ENCODE measurements around the gene SEPTIN8. TPM values are rescaled to one million over a fixed set of nuclear protein-coding genes. Genes with fewer than 3 reads are reported as not detected.

SEPTIN8 gene
- total and polyA plus RNA-seq, 2 donors (not counting 1 experiment from before 2014, with no cell fraction given), result 4.0 to 5.9 TPM

- Histone ChIP-seq H2AFZ (ENCODE audit: insufficient read depth, low read depth, low read length, poor library complexity, severe bottlenecking) (no peak overlapping the region), H3K27me3 (replicated peaks in 1 of 4; ENCODE audit: control extremely low read depth in 1 of 4, control insufficient read depth in 3 of 4, insufficient read depth in 4 of 4, low read length in 3 of 4) (peaks cover 0 to 32% (median 10%) of the 10 kb centered on the region in 4 experiments), H4K20me1 (ENCODE audit: control insufficient read depth, insufficient read depth, low read length, poor library complexity, severe bottlenecking) (no peaks in the 10 kb centered on the region), H3K9me3 (ENCODE audit: control extremely low read depth in 1 of 3, control insufficient read depth in 2 of 3, insufficient read depth in 1 of 3, low read length in 2 of 3) (peaks cover 0 to 6% (median 0%) of the 10 kb centered on the region in 3 donors), H3K36me3 (replicated peaks in 1 of 2; ENCODE audit: control extremely low read depth in 1 of 2, control insufficient read depth in 1 of 2, extremely low read depth in 1 of 2, insufficient read depth in 2 of 2, low read length in 1 of 2) (no peaks in the 10 kb centered on the region), H3K79me2 (ENCODE audit: control insufficient read depth, insufficient read depth, low read length) (no peaks in the 10 kb centered on the region), H3K4me3 (ENCODE audit: control extremely low read depth in 1 of 5, extremely low read depth in 1 of 5, insufficient read depth in 1 of 5, low read depth in 2 of 5, low read length in 4 of 5) (no peak overlapping the region), H3K4me1 (ENCODE audit: control insufficient read depth in 2 of 2, insufficient read depth in 2 of 2, low read length in 2 of 2) (peaks cover 4 to 6% of the 10 kb centered on the region in 2 donors), H3K4me2 (replicated peaks; ENCODE audit: low read depth, low read length, poor library complexity, severe bottlenecking) (no peak overlapping the region), H3K27ac (ENCODE audit: low read length in 2 of 2) (no peak overlapping the region), H3K9ac (ENCODE audit: low read length) (no peak overlapping the region)
- TF ChIP-seq EZH2 (IDR thresholded peaks at IDR 0.05; ENCODE audit: borderline replicate concordance, insufficient read depth, low read depth, low read length, poor library complexity, severe bottlenecking), result no peak
- TF ChIP-seq CTCF (IDR thresholded peaks at IDR 0.05), result no peak
- Mint-ChIP-seq H3K9me3 (ENCODE audit: insufficient read depth) (no peaks in the 10 kb centered on the region), H3K27ac (peak overlapping the region; percentile 10), H3K4me3 (peak overlapping the region; percentile 32), H3K27me3 (peaks cover 17% of the 10 kb centered on the region), H3K4me1 (peaks cover 14% of the 10 kb centered on the region)
- no CpG with 5 or more reads among the region's 2 CpGs for WGBS (ENCODE audit: insufficient coverage)
- intact Hi-C loops (cut with micrococcal nuclease), result no loop called here
- ATAC-seq (ENCODE audit: low read depth) (no peak), DNase-seq (no peak)
- ChIA-PET CTCF (interaction anchor here (1.3 kb wide), 1 partner anchor 70 kb away, joined by 4 read pairs; no protein-coding TSS in a partner anchor), POLR2A (no interaction called here)
These were observed 27.5 kb downstream of the SEPTIN8 start for GRCh38 chr5:132749506-132749905.

GRCh38 chr5:132748522-132749000, 28.5 kb downstream of the SEPTIN8 start:
- H3K27ac ChIP-seq (ENCODE audit: low read length in 2 of 2), result no peak overlapping the region
- no peaks in the 10 kb centered on the region for H4K20me1 ChIP-seq (ENCODE audit: control insufficient read depth, insufficient read depth, low read length, poor library complexity, severe bottlenecking)
- ATAC-seq (ENCODE audit: low read depth), result no peak
- peaks cover 14% of the 10 kb centered on the region for H3K4me1 Mint-ChIP-seq
- TF ChIP-seq CTCF (IDR thresholded peaks at IDR 0.05) (no peak), EZH2 (IDR thresholded peaks at IDR 0.05; ENCODE audit: borderline replicate concordance, insufficient read depth, low read depth, low read length, poor library complexity, severe bottlenecking) (no peak)
- H2AFZ ChIP-seq (ENCODE audit: insufficient read depth, low read depth, low read length, poor library complexity, severe bottlenecking), result no peak overlapping the region
- no peak overlapping the region for H3K4me2 ChIP-seq (replicated peaks; ENCODE audit: low read depth, low read length, poor library complexity, severe bottlenecking)
- POLR2A ChIA-PET, result no interaction called here
- H3K79me2 ChIP-seq (ENCODE audit: control insufficient read depth, insufficient read depth, low read length), result no peaks in the 10 kb centered on the region
- H3K4me3 ChIP-seq (ENCODE audit: control extremely low read depth in 1 of 5, extremely low read depth in 1 of 5, insufficient read depth in 1 of 5, low read depth in 2 of 5, low read length in 4 of 5), result no peak overlapping the region
- peaks cover 0 to 6% (median 0%) of the 10 kb centered on the region in 3 donors for H3K9me3 ChIP-seq (ENCODE audit: control extremely low read depth in 1 of 3, control insufficient read depth in 2 of 3, insufficient read depth in 1 of 3, low read length in 2 of 3)
- intact Hi-C loops (cut with micrococcal nuclease), result no loop called here
- H3K9me3 Mint-ChIP-seq (ENCODE audit: insufficient read depth), result no peaks in the 10 kb centered on the region
- peaks cover 4 to 6% of the 10 kb centered on the region in 2 donors for H3K4me1 ChIP-seq (ENCODE audit: control insufficient read depth in 2 of 2, insufficient read depth in 2 of 2, low read length in 2 of 2)
- no peak for DNase-seq
- H3K27me3 ChIP-seq (replicated peaks in 1 of 4; ENCODE audit: control extremely low read depth in 1 of 4, control insufficient read depth in 3 of 4, insufficient read depth in 4 of 4, low read length in 3 of 4), result peaks cover 0 to 32% (median 10%) of the 10 kb centered on the region in 4 experiments
- no peak overlapping the region for H3K9ac ChIP-seq (ENCODE audit: low read length)
- H3K27ac Mint-ChIP-seq, result peak overlapping the region; percentile 10
- peaks cover 23% of the 10 kb centered on the region for H3K27me3 Mint-ChIP-seq
- peak overlapping the region; percentile 62 for H3K4me3 Mint-ChIP-seq
- CTCF ChIA-PET, result interaction anchor here (1.3 kb wide), 1 partner anchor 71 kb away, joined by 4 read pairs; no protein-coding TSS in a partner anchor
- 95% methylated on average over 8 of the region's 10 CpGs for WGBS (ENCODE audit: insufficient coverage)
- no peaks in the 10 kb centered on the region for H3K36me3 ChIP-seq (replicated peaks in 1 of 2; ENCODE audit: control extremely low read depth in 1 of 2, control insufficient read depth in 1 of 2, extremely low read depth in 1 of 2, insufficient read depth in 2 of 2, low read length in 1 of 2)
